Pulmonary artery endothelial cell (primary cell): ENCODE data around the gene GSTM2. TPM values are rescaled to one million over a fixed set of nuclear protein-coding genes. Genes with fewer than 3 reads are reported as not detected.

ENCODE experiments used
- DNase-seq: peaks from one replicate; pipeline ENCODE4 v3.0.0-alpha.2; 2011; ENCODE audit warnings: low read depth, low spot score
- total RNA-seq: library from RNA; depleted of rRNA; stranded (reverse); fragments of >200 nt; gene quantifications from 2 replicates; pipeline ENCODE4 v1.2.3, GENCODE V29; 2014

The GSTM2 gene
- total RNA-seq, 1 donor from 2014 or later, result 1.1 TPM

DNA sequence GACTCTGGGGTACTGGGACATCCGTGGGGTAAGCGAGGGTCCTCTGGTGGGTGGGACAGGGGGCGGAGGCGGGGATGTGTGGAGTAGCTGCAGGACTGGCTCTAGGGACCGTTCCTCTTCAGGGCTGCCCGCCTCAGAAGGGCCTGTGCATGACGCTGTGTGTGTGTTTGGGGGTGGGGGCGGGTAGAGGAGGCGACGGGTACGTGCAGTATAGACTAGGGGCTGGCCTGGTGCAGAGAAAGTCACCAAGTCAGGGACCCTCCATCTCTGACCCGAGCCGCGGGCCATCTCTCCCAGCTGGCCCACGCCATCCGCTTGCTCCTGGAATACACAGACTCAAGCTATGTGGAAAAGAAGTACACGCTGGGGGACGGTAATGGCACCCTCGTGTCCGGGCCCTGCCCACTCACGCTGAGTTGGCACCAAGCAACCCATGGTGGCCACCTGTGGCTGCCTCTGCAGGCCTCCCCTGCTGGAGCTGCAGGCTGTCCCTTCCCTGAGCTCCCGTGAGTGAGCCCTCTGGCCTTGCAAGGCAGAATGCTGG lies 44.5 kb downstream of the GSTM2 start:
- DNase-seq, result no peak

DNA sequence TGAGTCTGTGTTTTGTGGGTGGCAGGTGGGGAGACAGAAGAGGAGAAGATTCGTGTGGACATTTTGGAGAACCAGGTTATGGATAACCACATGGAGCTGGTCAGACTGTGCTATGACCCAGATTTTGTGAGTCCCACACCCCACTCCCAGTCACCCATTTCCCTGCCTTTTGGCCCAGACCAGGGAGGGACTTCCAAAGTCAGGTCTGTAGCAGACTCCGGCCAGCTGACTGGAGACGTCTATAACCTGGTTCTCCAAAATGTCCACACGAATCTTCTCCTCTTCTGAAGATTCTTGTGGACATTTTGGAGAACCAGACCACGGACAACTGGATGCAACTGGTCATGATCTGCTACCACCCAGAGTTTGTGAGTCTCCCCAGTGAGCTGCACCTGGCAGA lies 45.8 kb downstream of the GSTM2 start:
- DNase-seq, result no peak

DNA sequence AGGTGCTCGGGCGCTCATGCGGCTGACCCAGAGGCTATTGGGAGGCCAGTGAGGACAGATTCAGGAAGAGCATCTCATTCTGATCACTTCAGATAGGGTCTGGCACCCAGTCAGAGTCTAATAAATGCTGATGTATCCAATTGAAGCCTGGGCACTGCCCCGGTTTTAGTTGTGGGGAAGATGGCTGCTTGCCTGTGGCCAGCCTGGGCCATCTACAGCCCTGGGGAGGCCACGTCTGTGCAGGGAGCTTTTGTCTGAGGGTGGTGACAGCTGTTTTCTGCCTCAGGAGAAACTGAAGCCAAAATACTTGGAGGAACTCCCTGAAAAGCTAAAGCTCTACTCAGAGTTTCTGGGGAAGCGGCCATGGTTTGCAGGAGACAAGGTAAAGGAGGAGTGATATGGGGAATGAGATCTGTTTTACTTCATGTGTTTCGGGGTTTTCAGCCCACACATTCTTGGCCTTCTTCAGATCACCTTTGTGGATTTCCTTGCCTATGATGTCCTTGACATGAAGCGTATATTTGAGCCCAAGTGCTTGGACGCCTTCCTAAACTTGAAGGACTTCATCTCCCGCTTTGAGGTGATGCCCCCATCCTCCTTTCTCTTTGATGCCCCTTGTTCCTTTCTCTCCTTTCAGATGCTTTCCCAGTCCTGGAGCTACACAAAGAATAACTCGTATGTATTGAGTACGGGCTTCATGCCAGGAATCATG lies 47.0 kb downstream of the GSTM2 start:
- no peak for DNase-seq

DNA sequence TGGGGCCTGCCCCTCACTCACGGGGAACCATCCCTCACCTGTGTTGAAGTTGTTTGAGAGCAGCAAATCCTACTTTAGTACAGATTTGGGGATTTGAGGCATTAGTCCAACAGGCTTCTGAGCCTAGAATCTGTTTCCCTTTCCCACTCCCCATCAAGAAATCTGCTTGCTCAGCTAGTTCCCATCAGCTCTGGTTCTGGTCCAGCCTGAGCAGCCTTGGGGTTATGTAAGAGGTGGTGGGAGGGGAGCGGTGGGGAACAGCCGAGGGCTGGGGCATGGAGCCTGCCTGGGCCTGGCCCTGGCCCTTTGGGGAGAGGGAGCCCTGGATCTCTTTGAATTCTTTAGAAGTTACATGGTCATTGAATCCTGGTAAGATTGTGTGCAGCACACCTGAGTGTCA lies 48.3 kb downstream of the GSTM2 start:
- no peak for DNase-seq

DNA sequence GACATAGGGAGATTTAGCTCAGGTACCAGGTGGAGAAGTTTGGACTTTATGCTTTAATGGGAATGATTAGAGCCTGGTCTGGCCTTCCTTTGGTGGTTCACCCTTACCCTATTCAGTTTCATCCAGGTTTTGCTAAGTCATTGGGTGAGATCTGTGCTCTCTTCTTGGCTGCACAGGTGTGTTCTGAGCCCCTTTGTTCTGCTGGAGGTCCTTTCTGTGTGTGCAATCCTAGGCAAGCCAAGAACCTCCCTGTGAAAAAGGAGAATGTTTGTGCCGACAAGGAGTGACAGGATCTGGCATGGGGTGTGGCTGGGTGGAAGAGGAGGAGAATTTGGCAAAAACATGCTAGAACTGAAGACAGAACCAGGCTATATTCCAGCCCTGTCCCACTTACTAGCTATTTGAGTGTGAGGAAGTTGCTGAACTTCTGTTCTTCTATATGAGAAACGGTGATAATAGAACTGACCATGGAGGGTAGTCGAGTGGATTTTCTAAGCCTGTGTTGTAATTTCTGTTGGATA lies 48.8 kb downstream of the GSTM2 start:
- no peak for DNase-seq

DNA sequence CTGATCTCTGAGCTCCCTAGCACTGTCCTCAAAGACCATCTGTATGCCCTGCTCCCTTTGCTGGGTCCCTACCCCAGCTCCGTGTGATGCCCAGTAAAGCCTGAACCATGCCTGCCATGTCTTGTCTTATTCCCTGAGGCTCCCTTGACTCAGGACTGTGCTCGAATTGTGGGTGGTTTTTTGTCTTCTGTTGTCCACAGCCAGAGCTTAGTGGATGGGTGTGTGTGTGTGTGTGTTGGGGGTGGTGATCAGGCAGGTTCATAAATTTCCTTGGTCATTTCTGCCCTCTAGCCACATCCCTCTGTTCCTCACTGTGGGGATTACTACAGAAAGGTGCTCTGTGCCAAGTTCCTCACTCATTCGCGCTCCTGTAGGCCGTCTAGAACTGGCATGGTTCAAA lies 49.9 kb downstream of the GSTM2 start:
- no peak for DNase-seq

DNA sequence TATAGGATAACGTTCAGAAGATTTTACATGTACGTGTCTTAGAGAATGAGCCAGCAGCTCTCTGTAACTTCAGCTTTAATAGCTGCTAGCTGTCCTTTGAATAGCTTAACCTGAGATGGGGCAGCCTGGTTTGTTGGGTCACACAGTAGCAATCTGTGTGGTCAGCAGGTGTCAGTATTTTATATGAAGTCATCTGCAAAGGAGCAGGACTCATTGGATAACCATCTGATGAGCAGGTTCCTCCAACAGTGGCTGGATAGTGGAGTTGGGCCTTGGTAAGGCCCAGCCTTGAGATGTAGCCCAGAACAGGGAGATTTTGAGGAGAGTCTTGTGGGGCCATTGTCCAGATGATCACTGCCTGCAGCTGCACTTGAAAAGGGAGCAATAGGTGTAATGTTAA lies 50.6 kb downstream of the GSTM2 start:
- DNase-seq, result no peak

DNA sequence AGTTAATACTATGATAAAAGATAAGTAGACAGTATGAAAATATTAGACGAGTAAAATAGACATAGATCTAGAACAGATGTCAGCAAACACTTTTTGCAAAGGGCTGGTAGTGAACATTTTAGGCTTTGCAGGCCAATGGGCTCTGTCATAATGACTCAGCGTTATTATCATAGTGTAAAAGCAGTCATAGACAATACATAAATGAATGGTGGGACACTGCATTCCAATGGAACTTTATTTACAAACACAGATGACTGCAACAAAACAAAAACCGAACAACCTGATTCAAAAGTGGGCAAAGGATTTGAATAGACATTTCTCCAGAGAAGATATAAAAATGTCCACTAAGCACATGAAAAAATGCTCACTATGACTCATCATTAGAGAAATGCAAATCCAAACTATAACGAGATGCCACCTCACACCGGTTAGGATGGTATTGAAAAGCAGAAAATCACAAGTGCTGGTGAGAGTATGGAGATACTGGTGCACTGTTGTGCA lies 51.5 kb downstream of the GSTM2 start:
- no peak for DNase-seq

DNA sequence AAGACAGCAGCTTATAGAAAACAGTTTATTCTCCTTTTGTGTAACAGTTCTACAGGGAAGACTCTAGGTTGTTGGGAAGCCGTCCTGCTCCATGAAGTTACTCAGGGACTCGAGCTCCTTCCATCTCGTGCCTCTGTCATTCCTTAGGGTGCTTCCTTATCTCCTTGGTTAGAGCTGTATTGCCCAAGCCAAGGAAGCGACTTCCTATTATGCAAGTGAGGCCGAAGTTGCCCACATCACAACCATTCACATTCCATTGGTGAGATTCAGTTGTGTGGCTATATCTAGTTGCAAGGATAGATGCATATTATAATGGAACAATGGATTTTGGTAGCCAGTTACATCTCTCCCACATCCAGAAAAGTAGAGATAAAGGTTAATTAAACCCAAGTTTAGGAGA lies 53.2 kb downstream of the GSTM2 start:
- no peak for DNase-seq

DNA sequence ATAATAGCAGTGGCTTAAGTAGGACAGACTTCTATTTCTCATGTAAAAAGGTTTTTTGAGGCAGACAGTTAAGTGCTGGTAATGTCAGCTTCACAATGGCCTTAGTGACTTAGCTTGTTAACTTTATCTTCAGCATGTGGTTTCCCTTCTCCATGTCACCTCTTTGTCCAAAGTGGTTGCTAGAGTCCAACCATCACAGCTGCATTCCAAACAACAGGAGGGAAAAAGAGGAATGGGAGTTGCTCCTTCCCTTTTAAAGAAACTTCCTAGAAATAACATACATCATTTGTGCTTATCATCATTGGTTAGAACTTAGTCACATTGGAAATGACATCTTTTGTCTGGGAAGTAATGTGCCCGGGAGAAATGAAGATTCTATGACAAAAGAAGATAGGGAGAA lies 54.1 kb downstream of the GSTM2 start:
- DNase-seq, result no peak

DNA sequence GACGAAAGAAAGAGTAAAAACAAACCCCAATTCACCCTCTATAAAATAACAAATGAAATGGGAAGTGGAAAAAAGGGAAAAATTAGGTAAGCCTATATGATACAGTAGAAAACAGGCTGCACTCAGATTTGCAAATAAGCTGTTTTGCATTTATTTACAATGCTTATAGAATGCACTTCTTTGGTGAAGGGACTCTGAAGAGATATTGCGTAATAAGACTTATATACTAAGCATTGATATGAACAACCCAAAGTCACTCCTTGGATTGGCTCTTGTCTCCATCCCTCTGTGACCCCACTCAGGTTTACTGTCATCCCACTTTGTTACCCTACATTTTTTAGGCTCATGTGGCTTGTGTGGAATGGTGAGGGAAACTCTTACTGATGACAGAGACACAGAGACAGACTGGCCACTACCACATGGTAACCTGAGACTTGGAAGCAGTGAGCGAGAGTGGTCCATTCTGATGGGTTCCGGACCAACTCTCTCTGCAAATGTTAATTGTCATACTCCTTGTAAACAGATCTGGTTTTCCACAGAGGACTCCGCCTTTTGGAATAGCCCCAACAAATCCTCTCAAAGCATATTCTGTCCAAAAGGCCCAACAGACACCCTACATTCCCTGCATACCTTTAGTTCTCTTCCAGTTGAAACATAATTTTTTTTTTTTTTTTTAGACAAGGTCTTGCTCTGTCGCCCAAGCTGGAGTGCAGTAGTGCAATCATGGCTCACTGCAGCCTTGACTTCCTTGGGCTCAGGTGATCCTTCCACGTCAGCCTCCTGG lies 55.2 kb downstream of the GSTM2 start:
- DNase-seq, result no peak

Other genes with a start within 250 kb of the GSTM2 start
- gene PSMA5, start 241.6 kb upstream of the GSTM2 start, total RNA-seq, result 69.6 and 74.4 TPM in 2 replicates
- gene SYPL2, start 201.5 kb upstream of the GSTM2 start, total RNA-seq, result 0.04 TPM in 1 of 2 replicates, not detected in the other
- 0.99 and 1.1 TPM in 2 replicates for gene ATXN7L2, start 184.2 kb upstream of the GSTM2 start, total RNA-seq
- gene CYB561D1, start 174.0 kb upstream of the GSTM2 start, total RNA-seq, result 4.0 and 5.0 TPM in 2 replicates
- gene AMIGO1, start 158.3 kb upstream of the GSTM2 start, total RNA-seq, result 1.8 and 2.4 TPM in 2 replicates
- 0.14 and 0.46 TPM in 2 replicates for gene GPR61, start 128.2 kb upstream of the GSTM2 start, total RNA-seq
- gene GNAI3, start 119.4 kb upstream of the GSTM2 start, total RNA-seq, result 18.7 and 21.4 TPM in 2 replicates
- 0.26 and 0.42 TPM in 2 replicates for gene GNAT2, start 48.4 kb upstream of the GSTM2 start, total RNA-seq
- gene AMPD2, start 48.2 kb upstream of the GSTM2 start, total RNA-seq, result 47.8 and 49.5 TPM in 2 replicates
- 2.5 and 3.3 TPM in 2 replicates for gene GSTM4, start 12.0 kb upstream of the GSTM2 start, total RNA-seq
- gene GSTM1, start 19.8 kb downstream of the GSTM2 start, total RNA-seq, result not detected in 2 replicates
- gene GSTM5, start 44.2 kb downstream of the GSTM2 start, total RNA-seq, result 0.13 and 0.18 TPM in 2 replicates
- gene GSTM3, start 73.0 kb downstream of the GSTM2 start, total RNA-seq, result 25.0 and 57.0 TPM in 2 replicates
- 0.26 TPM in 1 of 2 replicates, not detected in the other for gene EPS8L3, start 95.9 kb downstream of the GSTM2 start, total RNA-seq
- gene CSF1, start 242.8 kb downstream of the GSTM2 start, total RNA-seq, result 7.9 and 26.7 TPM in 2 replicates